ENCODE data around the gene NPTXR.

- TF ChIP-seq GATA2 (IDR thresholded peaks at IDR 0.05; ENCODE audit: insufficient read depth, insufficient read length, low read depth, low read length) (no peak), POLR2A (IDR thresholded peaks at IDR 0.05; ENCODE audit: low read depth, low read length) (no peak)
- TF ChIP-seq, protein P1, sequence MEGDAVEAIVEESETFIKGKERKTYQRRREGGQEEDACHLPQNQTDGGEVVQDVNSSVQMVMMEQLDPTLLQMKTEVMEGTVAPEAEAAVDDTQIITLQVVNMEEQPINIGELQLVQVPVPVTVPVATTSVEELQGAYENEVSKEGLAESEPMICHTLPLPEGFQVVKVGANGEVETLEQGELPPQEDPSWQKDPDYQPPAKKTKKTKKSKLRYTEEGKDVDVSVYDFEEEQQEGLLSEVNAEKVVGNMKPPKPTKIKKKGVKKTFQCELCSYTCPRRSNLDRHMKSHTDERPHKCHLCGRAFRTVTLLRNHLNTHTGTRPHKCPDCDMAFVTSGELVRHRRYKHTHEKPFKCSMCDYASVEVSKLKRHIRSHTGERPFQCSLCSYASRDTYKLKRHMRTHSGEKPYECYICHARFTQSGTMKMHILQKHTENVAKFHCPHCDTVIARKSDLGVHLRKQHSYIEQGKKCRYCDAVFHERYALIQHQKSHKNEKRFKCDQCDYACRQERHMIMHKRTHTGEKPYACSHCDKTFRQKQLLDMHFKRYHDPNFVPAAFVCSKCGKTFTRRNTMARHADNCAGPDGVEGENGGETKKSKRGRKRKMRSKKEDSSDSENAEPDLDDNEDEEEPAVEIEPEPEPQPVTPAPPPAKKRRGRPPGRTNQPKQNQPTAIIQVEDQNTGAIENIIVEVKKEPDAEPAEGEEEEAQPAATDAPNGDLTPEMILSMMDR (IDR thresholded peaks at IDR 0.05; ENCODE audit: extremely low read depth in 1 of 2, insufficient read depth in 1 of 2, low read depth in 1 of 2, low read length in 2 of 2) = no peak
- TF ChIP-seq, protein P2, sequence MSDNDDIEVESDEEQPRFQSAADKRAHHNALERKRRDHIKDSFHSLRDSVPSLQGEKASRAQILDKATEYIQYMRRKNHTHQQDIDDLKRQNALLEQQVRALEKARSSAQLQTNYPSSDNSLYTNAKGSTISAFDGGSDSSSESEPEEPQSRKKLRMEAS (IDR thresholded peaks at IDR 0.05; ENCODE audit: insufficient read depth, insufficient read length) = no peak
Measured at GRCh38 chr22:38770257-38770949, 73.4 kb downstream of the NPTXR start.
